Calu3 (cell line): ENCODE data around the gene LGALS7. TPM values are rescaled to one million over a fixed set of nuclear protein-coding genes. Genes with fewer than 3 reads are reported as not detected.

ENCODE experiments used
- BruUV-seq: library from RNA; stranded (reverse); fragments of 400-500 nt; replicated peaks from 2 replicates; lab custom pipeline; 2021; lab: Mats Ljungman, UMichigan
- CTCF ChIA-PET: fragments of 300-600 bp; sonication (Branson Sonifier 250); formaldehyde crosslinking; loops from one replicate; lab custom pipeline; 2022; ENCODE audit warnings: antibody characterized with exemption; lab: Charles Lee
- DNase-seq: peaks from one replicate; pipeline ENCODE4 v3.0.0; 2022
- H3K27ac Mint-ChIP-seq: one replicate; pipeline ENCODE4 v1.8.0; 2022; ENCODE audit warnings: mixed read lengths; ENCODE audit not compliant: unreplicated experiment
- H3K27me3 Mint-ChIP-seq: one replicate; pipeline ENCODE4 v1.8.0; 2022; ENCODE audit warnings: mixed read lengths; ENCODE audit not compliant: unreplicated experiment
- H3K36me3 Mint-ChIP-seq: one replicate; pipeline ENCODE4 v1.8.0; 2022; ENCODE audit warnings: mild to moderate bottlenecking, moderate library complexity, mixed read lengths; ENCODE audit not compliant: insufficient read depth, unreplicated experiment
- H3K4me1 Mint-ChIP-seq: one replicate; pipeline ENCODE4 v1.8.0; 2022; ENCODE audit warnings: mild to moderate bottlenecking, low read depth, mixed read lengths; ENCODE audit not compliant: unreplicated experiment
- H3K4me3 Mint-ChIP-seq: one replicate; pipeline ENCODE4 v1.8.0; 2022; ENCODE audit warnings: mild to moderate bottlenecking, low read depth, moderate library complexity, mixed read lengths; ENCODE audit not compliant: unreplicated experiment
- H3K9me3 Mint-ChIP-seq: one replicate; pipeline ENCODE4 v1.8.0; 2022; ENCODE audit warnings: low read depth, mixed read lengths; ENCODE audit not compliant: unreplicated experiment
- intact Hi-C: fragments of 100-400 bp; cut with micrococcal nuclease; formaldehyde crosslinking; loops from one replicate; pipeline ENCODE4 v1.10.0; 2022; ENCODE audit not compliant: unreplicated experiment
- total RNA-seq: library from RNA; stranded (reverse); gene quantifications from 2 replicates; pipeline ENCODE4 v1.2.3, GENCODE V29; 2022
- TF ChIP-seq, protein P1 (sequence below): fragments of 200-600 bp; IDR thresholded peaks from one replicate; pipeline ENCODE4 v1.8.0; 2022; ENCODE audit warnings: antibody characterized with exemption; ENCODE audit not compliant: unreplicated experiment

Gene LGALS7
- total RNA-seq, 1 experiment from 2014 or later = not detected

DNA sequence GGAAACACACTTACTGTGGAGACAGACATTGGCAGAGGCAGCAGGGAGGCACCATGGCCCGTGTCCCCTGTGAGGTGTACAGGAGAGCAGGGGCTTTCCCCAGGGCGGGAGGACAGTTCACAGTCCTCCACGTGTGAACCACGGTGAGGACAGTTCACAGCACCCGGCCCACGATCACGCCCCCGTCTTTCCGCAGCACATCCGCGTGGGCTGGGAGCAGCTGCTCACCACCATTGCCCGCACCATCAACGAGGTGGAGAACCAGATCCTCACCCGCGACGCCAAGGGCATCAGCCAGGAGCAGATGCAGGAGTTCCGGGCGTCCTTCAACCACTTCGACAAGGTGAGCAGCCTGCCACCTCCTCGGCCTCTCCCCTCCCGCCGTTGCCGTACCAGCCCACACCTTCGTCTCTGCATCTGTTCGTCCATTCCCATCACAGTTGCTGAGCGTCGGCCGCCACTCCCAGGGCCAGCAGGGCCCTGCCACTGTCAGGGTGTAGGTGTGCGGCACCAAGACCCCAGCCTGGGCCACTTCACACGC, 46.5 kb downstream of the LGALS7 start:
- TF ChIP-seq, protein P1, sequence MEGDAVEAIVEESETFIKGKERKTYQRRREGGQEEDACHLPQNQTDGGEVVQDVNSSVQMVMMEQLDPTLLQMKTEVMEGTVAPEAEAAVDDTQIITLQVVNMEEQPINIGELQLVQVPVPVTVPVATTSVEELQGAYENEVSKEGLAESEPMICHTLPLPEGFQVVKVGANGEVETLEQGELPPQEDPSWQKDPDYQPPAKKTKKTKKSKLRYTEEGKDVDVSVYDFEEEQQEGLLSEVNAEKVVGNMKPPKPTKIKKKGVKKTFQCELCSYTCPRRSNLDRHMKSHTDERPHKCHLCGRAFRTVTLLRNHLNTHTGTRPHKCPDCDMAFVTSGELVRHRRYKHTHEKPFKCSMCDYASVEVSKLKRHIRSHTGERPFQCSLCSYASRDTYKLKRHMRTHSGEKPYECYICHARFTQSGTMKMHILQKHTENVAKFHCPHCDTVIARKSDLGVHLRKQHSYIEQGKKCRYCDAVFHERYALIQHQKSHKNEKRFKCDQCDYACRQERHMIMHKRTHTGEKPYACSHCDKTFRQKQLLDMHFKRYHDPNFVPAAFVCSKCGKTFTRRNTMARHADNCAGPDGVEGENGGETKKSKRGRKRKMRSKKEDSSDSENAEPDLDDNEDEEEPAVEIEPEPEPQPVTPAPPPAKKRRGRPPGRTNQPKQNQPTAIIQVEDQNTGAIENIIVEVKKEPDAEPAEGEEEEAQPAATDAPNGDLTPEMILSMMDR = no peak
- Mint-ChIP-seq H3K27ac (peak overlapping the region; percentile 88), H3K4me3 (no peak overlapping the region), H3K36me3 (peaks cover 100% of the 10 kb centered on the region), H3K27me3 (no peaks in the 10 kb centered on the region), H3K4me1 (peaks cover 30% of the 10 kb centered on the region), H3K9me3 (no peaks in the 10 kb centered on the region)
- intact Hi-C loops = loop anchor here (10.0 kb wide), 1 partner anchor 208 kb away; the partner anchor contains the start of genes MRPS12 and SARS2
- BruUV-seq = no TSS peak
- CTCF ChIA-PET = no interaction called here
- DNase-seq = no peak

DNA sequence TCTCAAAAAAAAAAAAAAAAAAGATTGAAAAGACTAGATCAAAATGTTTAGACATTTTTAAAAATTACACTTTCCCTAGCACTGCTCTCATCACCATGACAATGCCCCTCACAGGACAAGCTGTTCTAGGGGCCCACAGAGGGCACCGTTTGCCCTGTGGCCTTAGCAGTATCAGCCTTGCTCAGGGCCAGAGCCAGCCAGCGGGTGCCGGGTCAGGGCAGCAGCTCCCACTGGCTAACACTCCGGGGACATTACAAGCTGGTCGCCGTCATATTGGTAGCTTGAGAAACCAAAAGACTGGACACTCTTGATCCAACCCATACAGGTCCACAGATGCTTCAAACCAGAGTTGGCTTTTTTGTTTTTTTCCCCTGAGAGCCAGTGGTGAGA, 47.0 kb downstream of the LGALS7 start:
- intact Hi-C loops = loop anchor here (10.0 kb wide), 1 partner anchor 209 kb away; the partner anchor contains the start of genes MRPS12 and SARS2
- no peak overlapping the region for H3K4me3 Mint-ChIP-seq
- CTCF ChIA-PET = no interaction called here
- H3K27me3 Mint-ChIP-seq = no peaks in the 10 kb centered on the region
- BruUV-seq = no TSS peak
- H3K4me1 Mint-ChIP-seq = peaks cover 24% of the 10 kb centered on the region
- no peaks in the 10 kb centered on the region for H3K9me3 Mint-ChIP-seq
- peaks cover 100% of the 10 kb centered on the region for H3K36me3 Mint-ChIP-seq
- H3K27ac Mint-ChIP-seq = no peak overlapping the region
- no peak for DNase-seq
- TF ChIP-seq, protein P1 = no peak

DNA sequence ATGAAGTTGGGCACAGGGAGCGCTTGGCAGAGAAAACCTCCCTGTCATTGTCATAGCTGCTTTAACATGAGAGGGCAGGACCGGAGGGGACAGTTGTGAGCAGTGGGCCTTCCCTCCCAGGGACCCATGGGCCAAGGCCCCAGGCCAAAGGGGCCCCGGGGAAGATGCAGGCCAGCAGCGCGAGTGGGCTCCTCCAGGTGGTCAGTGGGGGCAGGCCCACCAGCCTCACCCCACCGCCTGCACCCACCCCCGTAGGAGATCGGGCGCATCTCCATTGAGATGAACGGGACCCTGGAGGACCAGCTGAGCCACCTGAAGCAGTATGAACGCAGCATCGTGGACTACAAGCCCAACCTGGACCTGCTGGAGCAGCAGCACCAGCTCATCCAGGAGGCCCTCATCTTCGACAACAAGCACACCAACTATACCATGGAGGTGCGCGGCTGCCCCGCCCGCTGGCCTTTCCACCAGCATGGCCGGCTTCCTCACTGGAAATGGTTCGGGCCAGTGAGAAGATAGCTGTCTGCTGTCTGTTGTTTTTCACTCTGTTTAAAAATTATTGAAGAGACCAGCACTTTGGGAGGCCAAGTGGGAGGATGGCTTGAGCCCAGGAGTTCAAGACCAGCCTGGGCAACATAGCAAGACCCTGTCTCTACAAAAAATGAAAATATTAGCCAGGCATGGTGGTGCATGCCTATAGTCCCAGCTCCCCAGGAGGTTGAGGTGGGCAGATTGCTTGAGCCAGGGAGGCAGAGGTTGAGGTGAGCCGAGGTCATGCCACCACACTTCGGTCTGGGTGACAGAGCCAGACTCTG, 47.6 kb downstream of the LGALS7 start:
- DNase-seq = no peak
- H3K4me1 Mint-ChIP-seq = peaks cover 23% of the 10 kb centered on the region
- intact Hi-C loops = loop anchor here (10.0 kb wide), 1 partner anchor 209 kb away; the partner anchor contains the start of genes MRPS12 and SARS2
- no TSS peak for BruUV-seq
- H3K27ac Mint-ChIP-seq = peak overlapping the region; percentile 39
- CTCF ChIA-PET = interaction anchor here (0.5 kb wide), 1 partner anchor 373 kb away, joined by 6 read pairs; no protein-coding TSS in a partner anchor
- TF ChIP-seq, protein P1 = no peak
- no peak overlapping the region for H3K4me3 Mint-ChIP-seq
- no peaks in the 10 kb centered on the region for H3K27me3 Mint-ChIP-seq
- H3K9me3 Mint-ChIP-seq = no peaks in the 10 kb centered on the region
- H3K36me3 Mint-ChIP-seq = peaks cover 100% of the 10 kb centered on the region

DNA sequence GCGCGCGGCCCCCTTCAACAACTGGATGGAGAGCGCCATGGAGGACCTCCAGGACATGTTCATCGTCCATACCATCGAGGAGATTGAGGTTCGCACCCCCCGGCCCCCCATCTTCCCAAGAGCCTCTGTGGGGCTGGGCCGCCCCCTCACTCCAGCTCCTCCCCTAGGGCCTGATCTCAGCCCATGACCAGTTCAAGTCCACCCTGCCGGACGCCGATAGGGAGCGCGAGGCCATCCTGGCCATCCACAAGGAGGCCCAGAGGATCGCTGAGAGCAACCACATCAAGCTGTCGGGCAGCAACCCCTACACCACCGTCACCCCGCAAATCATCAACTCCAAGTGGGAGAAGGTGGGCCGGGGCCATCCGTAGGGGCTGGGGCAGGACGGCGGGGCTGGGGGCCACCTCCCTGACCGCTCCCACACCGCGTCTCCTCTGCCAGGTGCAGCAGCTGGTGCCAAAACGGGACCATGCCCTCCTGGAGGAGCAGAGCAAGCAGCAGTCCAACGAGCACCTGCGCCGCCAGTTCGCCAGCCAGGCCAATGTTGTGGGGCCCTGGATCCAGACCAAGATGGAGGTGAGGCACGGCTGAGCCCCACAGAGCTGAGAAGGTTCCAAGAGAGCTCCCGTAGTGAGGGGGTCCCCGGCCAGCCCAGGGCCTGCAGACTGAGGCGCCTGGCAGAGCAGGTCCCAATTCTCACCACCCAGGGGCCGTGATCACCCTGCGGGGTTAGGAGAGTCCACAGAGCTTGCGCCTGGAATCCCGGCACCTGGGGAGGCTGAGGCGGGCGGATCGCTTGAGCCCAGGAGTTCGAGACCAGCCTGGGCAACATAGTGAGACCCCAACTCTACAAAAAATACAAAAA, 49.1 kb downstream of the LGALS7 start:
- Mint-ChIP-seq H3K27ac (peak overlapping the region; percentile 77), H3K36me3 (peaks cover 100% of the 10 kb centered on the region), H3K4me1 (peaks cover 18% of the 10 kb centered on the region), H3K9me3 (no peaks in the 10 kb centered on the region), H3K4me3 (no peak overlapping the region), H3K27me3 (no peaks in the 10 kb centered on the region)
- TF ChIP-seq, protein P1 = no peak
- DNase-seq = no peak
- TSS peak; percentile 83 for BruUV-seq
- CTCF ChIA-PET = interaction anchor here (0.6 to 1.1 kb wide), 3 partner anchors 106 to 322 kb away, joined by 4 read pairs; partner anchors contain the start of genes ECH1 and FAM98C
- intact Hi-C loops = loop anchor here (10.0 kb wide), 1 partner anchor 211 kb away; the partner anchor contains the start of genes MRPS12 and SARS2
